GM19395 (cell line): Measurements from ENCODE around the gene CDKN2B.

ENCODE experiments used
- ATAC-seq: cut with Tn5 transposase; IDR thresholded peaks from one replicate; pipeline ENCODE4 v1.9.1; 2021; ENCODE audit warnings: mild to moderate bottlenecking, moderate library complexity; ENCODE audit not compliant: unreplicated experiment

Gene CDKN2B

DNA sequence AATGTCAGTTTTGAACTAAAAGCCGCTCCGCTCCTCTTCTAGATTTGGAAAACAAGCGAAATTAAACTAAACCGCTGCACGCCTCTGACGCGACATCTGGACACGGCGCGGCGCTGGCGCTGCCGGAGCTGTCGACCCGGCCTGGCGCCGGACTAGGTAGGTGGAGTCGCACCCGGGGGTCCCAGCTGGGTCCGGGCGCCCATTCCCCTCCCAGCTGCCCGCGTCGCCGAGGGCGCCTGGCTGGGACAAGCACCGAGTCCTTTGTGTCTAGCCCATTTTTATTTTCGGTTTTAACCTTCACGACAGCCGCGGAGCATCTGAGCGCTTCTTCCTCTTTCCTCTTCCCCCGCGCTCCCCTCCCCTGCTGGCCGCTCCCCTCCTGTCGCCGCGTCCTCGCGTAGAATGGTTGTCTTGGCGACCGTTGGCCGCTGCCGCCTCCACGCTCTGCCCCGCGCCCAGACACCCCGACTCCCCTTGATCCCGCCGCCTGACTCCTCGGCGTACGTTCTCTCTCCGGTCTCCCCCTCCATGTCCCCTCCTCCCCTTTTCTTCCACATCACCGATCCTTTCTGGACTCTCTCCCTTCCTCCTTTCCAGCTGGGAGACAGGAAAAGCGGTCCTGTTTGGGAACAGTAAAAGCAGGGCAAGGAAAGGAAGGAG is 14.0 kb downstream of the CDKN2B start:
- peak; percentile 83 for ATAC-seq

DNA sequence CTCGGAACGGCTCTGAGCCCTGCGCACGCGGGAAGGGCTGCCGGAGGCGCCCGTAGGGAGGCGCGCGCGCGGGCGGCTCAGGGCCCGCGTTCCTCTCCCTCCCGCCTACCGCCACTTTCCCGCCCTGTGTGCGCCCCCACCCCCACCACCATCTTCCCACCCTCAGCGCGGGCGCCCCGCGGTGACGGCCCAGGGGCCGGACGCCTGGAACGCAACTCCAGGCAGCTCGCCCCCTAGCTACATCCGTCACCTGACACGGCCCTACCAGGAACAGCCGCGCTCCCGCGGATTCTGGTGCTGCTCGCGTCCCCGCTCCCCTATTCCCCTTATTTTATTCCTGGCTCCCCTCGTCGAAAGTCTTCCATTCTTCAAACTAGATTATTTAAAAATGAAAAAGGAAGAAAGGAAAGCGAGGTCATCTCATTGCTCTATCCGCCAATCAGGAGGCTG is 14.5 kb downstream of the CDKN2B start, which contains the start of gene CDKN2B-AS1:
CDKN2B-AS1 (plus strand) TSS at position 236 of the 450 bp plus-strand sequence.
- ATAC-seq = peak; percentile 53

DNA sequence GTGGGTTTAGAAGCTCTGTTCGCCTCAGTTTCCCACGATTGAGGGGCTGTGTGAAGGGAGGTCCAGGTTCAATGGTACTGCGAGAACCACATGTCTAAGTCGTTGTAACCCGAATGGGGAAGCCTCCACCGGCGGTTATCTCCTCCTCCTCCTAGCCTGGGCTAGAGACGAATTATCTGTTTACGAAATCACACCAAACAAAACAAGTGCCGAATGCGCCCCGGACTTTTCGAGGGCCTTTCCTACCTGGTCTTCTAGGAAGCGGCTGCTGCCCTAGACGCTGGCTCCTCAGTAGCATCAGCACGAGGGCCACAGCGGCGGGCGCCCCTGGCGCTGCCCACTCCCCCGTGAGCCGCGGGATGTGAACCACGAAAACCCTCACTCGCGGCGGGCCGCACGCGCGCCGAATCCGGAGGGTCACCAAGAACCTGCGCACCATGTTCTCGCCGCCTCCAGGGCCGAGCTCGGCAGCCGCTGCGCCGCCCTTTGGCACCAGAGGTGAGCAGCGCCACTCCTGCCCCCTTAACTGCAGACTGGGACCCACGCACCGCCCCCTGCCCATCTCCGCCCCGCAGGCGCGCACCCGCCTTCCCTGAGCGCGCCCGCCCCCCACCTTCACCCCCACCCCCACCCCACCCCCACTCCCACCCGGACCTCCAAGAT is 15.1 kb downstream of the CDKN2B start, which contains the start of gene CDKN2A:
CDKN2A (minus strand) TSS at position 500 of the 663 bp plus-strand sequence.
- peak; percentile 41 for ATAC-seq

DNA sequence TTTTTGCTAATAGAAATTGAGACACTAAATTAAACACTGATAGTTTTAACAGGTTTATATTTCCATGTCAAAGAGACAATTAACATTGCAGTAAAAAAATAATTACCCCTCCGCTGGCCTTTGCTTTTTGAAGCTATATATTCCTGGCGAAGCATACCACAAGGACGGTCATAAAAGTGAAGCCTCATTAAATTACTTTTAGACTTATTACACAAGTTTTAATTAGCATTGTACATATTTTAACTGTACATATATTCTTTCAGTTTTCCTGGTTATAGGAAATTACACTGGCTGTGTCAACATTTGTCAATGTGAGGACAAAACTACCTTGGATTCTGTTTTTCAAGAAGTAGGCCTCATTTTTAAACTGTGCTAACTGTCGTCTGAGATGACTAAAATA is 16.1 kb downstream of the CDKN2B start:
- ATAC-seq = no peak

DNA sequence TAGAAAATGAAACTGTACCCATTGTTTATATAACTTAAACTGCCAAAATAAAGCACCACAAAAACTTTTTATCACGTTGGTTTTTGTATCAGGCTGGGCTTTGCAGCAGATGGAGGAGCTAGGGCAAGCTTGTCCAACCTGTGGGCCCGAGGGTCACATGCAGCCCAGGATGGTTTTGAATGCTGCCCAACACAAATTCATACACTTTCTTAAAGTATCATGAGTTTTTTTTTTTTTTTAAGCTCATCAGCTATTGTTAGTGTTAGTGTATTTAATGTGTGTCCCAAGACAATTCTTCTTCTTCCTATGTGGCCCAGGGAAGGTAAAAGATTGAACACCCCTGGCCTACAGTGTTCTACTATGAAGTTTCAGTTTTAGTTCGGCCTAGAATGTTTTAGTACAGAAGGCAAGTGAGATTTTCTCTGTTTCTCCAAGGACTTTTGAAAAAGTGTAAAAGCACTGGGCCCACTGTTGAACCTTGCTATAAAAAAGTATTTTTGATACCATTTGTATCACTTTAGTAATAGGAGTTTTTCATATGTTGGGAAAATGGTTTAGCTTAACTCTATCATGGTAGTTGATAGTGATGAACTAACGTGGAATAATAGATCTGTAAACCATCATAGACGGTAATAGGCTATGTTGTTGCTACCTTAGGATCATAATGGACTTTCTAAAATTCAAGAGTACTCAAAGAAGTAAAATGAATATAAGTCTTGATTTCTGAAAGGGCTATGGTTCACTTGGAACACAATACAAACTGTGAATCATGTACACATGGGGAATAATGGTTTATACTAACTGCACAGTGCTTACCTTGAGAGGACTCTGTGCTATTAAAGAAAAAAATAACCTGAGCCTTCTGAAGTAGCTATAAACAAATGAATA is 17.8 kb downstream of the CDKN2B start:
- ATAC-seq = no peak

DNA sequence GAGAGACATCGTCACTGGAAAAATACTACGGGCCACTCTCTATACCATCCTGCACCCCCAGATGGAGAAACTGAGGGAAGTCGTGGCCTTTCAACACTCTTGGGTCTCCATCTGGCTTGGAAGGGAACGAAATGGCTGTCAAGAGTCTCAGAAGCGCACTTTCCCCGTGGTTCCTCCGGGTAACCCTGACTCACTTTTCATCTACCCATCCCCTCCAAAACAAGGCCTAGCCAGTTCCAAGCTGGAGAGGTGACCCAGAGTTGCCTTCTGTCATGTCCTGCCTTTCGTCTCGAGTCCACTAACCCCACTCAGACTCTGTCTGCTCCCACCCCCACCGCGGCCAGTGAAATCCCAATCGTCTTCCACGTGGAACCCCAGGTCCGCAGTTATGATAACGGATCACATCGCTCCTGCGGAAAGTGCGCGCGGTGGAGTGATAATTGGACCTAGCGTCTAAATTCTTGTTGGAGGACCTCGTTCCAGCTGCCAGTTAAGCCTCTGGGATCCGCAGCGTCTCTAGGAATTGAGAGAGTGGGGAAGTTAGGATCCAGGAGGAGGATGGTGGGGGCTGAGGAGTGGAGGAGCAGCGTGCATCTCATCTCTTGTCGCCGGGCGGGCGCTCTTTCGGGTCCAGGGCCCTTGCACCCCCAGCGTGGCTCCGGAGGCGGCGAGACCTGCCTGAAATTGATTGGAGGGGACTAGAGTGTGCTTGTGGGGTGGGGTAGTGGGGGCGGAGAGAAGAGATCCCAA is 19.5 kb downstream of the CDKN2B start:
- ATAC-seq = no peak

DNA sequence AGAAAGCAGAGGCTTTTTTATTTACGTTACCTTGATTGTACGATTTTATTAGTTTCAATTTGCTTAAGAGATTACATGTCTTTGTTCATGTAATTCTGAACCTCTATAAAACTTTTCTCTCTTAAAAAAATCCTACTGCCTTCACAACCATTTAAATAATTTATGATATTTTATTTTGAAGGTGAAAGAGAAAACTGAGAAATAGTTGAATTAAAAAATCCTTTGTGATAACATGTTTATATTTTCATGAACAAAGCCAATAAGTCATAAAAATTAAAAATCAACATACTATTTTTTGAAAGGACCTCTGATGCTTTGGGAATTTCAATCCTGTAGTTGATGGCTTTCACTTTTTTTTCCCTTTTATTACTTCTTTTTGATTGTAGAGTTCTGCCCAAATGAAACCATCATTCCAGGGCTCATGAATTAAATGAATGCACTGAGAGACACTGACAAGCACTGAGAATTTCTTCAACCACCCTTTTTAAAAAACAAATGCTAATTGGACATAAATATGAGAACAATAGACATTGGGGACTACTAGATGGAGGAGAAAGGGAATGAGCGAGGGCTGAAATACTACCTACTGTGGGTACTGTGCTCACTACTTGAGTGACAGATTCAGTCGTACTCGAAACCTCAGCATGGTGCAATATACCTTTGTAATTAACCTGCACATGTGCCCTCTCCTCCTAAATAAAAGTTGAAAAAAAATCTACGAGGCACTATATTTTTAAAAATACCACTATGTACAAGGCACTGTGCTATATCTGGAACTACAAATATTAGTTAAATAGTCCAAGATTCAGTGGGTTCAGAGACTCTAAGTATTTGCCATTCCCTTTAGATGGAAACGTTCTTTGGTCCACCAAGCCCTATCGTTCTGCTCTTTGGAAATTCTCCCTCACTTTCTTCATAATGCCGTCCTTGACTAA is 20.8 kb downstream of the CDKN2B start:
- no peak for ATAC-seq

DNA sequence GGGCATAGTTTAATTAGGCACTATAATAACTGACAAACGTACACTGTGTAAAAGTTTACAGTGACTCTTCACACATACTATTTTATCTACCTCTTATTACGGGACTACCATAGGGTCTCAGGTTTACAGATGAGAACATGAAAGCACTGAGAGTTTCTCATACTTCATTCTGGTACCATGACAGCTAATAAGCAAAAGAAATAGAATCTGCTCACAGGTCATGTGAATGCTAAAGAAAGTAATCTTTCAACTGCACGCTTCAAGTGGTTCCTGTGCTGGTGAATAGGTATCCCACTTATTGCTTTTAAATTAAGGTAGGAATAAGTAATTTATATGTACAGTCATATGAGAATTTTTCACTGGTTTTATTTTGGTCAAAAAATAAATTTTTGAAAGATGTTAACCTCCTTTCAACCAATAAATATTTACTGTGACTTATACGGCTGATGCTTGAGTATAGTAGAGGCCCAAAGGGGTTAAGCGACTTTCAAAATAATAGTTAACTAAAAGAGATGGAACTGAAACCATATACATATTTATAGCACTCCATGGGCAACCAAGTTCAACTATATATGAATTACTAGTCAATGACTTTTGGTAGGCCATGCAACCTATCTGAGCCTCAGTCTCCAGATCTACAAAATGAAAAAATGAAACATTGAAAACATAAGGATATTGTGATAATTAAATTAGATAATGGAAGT is 23.0 kb downstream of the CDKN2B start:
- ATAC-seq = peak; percentile 77

DNA sequence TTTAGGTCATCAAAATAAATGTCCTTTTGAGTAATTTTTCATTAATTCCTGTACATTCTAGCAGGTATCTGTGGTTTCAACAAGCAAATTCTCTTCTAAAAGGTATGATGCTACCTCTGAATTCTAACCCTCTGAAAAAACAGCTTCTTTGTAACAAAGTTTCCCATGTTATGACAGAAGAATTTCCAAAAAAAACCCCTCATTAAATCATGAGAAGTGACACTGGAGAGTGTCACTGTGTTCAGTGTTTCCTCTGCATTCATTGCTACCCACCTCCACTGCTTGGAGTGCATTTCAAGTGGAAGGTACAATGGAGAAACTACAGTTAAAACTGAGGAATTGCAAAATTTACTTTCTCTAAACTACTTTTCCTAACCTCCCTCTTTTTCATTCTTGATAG is 25.0 kb downstream of the CDKN2B start:
- no peak for ATAC-seq

DNA sequence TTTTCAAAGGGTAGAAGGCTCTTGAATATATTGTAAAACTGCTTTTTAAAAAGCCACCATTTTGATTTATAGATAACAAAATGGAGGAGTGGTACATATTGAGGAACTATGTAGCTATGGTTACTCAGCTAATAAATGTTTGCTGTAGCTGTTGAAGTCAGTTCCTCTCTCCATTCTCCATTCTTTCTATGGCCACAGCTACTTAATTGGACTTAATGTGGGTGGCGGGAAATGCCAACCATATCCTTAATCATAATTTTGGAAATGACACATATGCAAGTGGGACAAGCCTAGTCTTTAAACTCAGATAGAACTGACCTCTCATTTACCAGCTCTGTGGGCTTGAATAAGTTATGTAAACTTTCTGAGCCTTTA is 25.6 kb downstream of the CDKN2B start:
- ATAC-seq = no peak

DNA sequence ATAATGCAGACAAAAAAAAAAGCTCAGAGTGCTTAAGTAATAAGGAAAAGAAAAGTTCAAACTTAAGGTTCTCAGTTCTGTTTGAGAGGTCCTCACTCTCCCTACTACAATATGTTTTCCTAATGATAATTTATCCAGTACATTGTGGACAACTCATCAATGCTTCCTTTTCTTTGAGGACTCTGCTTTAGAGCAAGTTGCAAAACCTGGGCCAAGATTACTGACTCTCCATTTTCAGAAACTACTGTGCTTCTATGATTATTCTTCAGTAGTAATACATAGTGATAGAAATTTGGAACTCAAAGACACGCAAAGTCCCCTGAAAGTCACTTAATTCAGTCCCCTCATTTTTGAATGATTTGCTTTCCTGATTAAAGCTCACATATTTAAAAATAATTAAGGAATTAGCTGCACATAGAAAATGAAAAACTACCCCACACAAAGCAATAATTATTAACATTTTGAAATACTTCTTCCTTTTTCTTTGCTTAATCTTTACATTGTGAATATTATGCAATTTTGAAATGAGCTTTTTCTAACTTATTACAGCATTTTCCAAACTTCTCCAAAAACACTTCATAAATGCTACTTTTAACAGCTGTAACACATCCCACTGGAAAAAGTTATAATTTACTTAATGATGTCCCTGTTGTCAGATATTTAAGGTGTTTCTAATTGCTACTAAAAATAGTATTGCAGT is 26.1 kb downstream of the CDKN2B start:
- no peak for ATAC-seq

DNA sequence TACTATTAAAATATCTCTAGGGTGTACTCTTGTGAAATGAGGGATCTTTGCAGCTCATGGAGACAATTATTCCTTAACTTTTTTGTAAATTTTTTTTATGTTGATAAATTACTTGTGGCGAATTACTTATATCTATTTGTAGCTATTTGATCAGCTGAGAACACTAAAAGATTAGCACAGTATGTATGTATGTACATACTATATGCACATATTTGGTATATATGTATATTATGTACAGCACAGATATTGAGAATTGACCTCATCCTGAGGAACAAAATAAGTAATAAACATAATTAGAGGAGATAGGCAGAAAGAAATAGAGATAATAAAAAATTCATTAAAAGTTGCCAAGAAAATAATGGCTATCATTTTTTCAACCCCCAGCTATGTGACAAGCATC is 26.7 kb downstream of the CDKN2B start:
- no peak for ATAC-seq

DNA sequence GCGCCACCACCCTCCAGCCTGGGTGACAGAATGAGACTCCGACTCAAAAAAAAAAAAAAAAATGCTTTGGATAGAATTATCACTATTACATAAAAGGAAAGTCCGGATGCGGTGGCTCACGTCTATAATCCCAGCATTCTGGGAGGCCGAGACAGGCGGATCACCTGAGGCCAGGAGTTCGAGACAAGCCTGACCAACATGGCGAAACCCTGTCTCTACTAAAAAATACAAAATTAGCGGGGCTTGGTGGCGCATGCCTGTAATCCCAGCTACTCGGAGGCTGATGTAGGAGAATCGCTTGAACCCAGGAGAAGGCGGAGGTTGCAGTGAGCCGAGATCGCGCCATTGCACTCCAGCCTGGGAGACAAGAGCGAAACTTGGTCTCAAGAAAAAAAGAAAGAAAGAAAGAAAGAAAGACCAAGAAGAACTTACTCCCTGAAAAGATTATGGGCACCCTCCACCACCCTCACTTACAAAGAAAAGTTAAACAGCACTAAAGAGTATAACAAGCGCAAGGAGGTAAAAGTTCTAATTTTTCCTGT is 32.7 kb downstream of the CDKN2B start:
- no peak for ATAC-seq

DNA sequence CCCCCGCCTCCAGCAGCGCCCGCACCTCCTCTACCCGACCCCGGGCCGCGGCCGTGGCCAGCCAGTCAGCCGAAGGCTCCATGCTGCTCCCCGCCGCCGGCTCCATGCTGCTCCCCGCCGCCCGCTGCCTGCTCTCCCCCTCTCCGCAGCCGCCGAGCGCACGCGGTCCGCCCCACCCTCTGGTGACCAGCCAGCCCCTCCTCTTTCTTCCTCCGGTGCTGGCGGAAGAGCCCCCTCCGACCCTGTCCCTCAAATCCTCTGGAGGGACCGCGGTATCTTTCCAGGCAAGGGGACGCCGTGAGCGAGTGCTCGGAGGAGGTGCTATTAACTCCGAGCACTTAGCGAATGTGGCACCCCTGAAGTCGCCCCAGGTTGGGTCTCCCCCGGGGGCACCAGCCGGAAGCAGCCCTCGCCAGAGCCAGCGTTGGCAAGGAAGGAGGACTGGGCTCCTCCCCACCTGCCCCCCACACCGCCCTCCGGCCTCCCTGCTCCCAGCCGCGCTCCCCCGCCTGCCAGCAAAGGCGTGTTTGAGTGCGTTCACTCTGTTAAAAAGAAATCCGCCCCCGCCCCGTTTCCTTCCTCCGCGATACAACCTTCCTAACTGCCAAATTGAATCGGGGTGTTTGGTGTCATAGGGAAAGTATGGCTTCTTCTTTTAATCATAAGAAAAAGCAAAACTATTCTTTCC is 34.2 kb downstream of the CDKN2B start:
- peak; percentile 66 for ATAC-seq

DNA sequence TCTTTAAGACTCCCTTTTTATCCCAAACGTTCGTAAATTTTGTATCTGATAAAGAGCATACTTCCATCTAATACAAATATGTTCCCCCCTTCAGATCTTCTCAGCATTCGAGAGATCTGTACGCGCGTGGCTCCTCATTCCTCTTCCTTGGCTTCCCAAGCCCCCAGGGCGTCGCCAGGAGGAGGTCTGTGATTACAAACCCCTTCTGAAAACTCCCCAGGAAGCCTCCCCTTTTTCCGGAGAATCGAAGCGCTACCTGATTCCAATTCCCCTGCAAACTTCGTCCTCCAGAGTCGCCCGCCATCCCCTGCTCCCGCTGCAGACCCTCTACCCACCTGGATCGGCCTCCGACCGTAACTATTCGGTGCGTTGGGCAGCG is 34.8 kb downstream of the CDKN2B start:
- no peak for ATAC-seq

DNA sequence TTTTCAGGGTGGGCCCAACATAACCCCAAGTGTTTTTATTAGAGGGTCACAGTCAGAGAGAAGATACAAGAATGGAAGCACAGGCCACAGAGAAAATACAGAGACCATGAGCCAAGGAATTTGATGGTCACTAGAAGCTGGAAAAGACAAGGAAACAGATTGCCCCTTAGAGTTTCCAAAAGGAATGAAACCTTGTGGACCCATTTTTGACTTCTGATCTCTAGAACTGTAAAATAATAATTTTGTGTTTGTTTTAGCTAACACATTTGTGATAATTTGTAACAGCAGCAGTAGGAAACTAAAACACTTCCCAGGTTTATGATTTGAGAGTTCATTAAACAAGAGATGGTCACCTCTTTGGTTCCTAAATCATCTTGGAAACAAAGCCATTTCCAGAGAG is 36.7 kb downstream of the CDKN2B start:
- no peak for ATAC-seq

DNA sequence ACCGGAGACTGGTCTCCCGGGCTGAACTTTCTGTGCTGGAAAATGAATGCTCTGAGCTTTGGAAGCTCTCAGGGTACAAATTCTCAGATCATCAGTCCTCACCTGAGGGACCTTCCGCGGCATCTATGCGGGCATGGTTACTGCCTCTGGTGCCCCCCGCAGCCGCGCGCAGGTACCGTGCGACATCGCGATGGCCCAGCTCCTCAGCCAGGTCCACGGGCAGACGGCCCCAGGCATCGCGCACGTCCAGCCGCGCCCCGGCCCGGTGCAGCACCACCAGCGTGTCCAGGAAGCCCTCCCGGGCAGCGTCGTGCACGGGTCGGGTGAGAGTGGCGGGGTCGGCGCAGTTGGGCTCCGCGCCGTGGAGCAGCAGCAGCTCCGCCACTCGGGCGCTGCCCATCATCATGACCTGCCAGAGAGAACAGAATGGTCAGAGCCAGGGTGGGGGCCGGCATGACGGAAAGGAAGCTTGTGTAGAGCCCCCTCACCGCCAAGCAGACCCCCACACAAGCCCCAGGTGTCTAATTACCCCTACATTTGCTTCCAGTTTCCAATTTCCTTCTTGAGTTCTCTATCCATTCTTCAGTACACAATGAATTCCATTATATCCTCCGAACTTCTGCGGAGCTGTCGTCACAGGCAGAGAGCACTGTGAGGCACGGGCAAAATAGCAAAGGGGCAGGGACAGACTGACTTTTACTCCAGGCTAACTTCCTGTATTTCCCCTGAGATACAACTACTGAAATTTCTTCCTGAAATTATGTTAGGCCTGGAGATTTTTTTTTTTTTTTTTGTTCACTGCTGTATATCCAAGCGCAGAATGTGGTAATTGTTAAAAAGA is 38.1 kb downstream of the CDKN2B start:
- ATAC-seq = no peak
